Mesodermal cell (in vitro differentiated cells): ENCODE measurements around the gene IDI1.
"Not testable (repeated sequence)": the region's sequence is repeated elsewhere in the genome, so short reads cannot be mapped to it uniquely, and the experiment has no call there.

ENCODE experiments used
- H3K27ac ChIP-seq: 2 replicates; pipeline ENCODE4 v1.7.0; 2013; ENCODE audit warnings: mild to moderate bottlenecking, low read depth, low read length, moderate library complexity; ENCODE audit not compliant: severe bottlenecking
- H3K36me3 ChIP-seq: 2 replicates; pipeline ENCODE4 v1.7.1; 2013; ENCODE audit warnings: mild to moderate bottlenecking, low read length, moderate library complexity; ENCODE audit not compliant: control insufficient read depth, insufficient read depth
- H3K4me1 ChIP-seq: one replicate; pipeline ENCODE4 v1.7.1; 2013; ENCODE audit warnings: mild to moderate bottlenecking, low read length; ENCODE audit not compliant: insufficient read depth, control insufficient read depth, poor library complexity, severe bottlenecking
- H3K4me3 ChIP-seq: 2 replicates; pipeline ENCODE4 v1.7.0; 2013; ENCODE audit warnings: low read length, control low read depth, mild to moderate bottlenecking; ENCODE audit not compliant: insufficient read depth, poor library complexity, severe bottlenecking; ENCODE audit errors: extremely low read depth
- H3K9me3 ChIP-seq: 2 replicates; pipeline ENCODE4 v1.7.1; 2013; ENCODE audit warnings: mild to moderate bottlenecking, low read length, moderate library complexity; ENCODE audit not compliant: control insufficient read depth
- WGBS, 2 experiments: methylation state at CpG; one replicate each; pipeline ENCODE4 v1.1.5; 2013; ENCODE audit warnings: missing lambda C conversion rate in 2 of 2; ENCODE audit not compliant: insufficient coverage in 2 of 2; 5-methylcytosine and 5-hydroxymethylcytosine counted together

Gene IDI1

GRCh38 chr10:1084011-1084950 lies 35.4 kb upstream of the IDI1 start:
- no peaks in the 10 kb centered on the region for H3K9me3 ChIP-seq
- H3K27ac ChIP-seq = no peak overlapping the region
- peaks cover 4% of the 10 kb centered on the region for H3K4me1 ChIP-seq
- no peak overlapping the region for H3K4me3 ChIP-seq
- 97% methylated on average over 25 to 26 of the region's 28 CpGs for WGBS, 2 experiments
- H3K36me3 ChIP-seq = peaks cover 78% of the 10 kb centered on the region

GRCh38 chr10:1083581-1083980 lies 34.7 kb upstream of the IDI1 start:
- peaks cover 78% of the 10 kb centered on the region for H3K36me3 ChIP-seq
- 93 to 96% methylated on average over 17 of the region's 17 CpGs for WGBS, 2 experiments
- no peaks in the 10 kb centered on the region for H3K9me3 ChIP-seq
- no peak overlapping the region for H3K27ac ChIP-seq
- H3K4me3 ChIP-seq = no peak overlapping the region
- H3K4me1 ChIP-seq = no peaks in the 10 kb centered on the region

- Histone ChIP-seq H3K27ac (no peak overlapping the region), H3K4me1 (no peaks in the 10 kb centered on the region), H3K36me3 (peaks cover 72% of the 10 kb centered on the region), H3K9me3 (no peaks in the 10 kb centered on the region), H3K4me3 (no peak overlapping the region)
Observed at GRCh38 chr10:1078668-1079067, 29.7 kb upstream of the IDI1 start.

- peaks cover 5% of the 10 kb centered on the region for H3K4me1 ChIP-seq
- WGBS, 2 experiments = 92 to 95% methylated on average over 16 to 17 of the region's 18 CpGs
- peaks cover 70% of the 10 kb centered on the region for H3K36me3 ChIP-seq
- H3K27ac ChIP-seq = no peak overlapping the region
- no peak overlapping the region for H3K4me3 ChIP-seq
- H3K9me3 ChIP-seq = no peaks in the 10 kb centered on the region
Observed at GRCh38 chr10:1074748-1075308, 25.9 kb upstream of the IDI1 start.

GRCh38 chr10:1074052-1074747 lies 25.3 kb upstream of the IDI1 start:
- Histone ChIP-seq H3K9me3 (no peaks in the 10 kb centered on the region), H3K4me1 (peaks cover 5% of the 10 kb centered on the region), H3K36me3 (peaks cover 64% of the 10 kb centered on the region), H3K4me3 (no peak overlapping the region), H3K27ac (no peak overlapping the region)
- 94 to 96% methylated on average over 16 to 22 of the region's 24 CpGs for WGBS, 2 experiments

- WGBS, 2 experiments = 74 to 81% methylated on average over 4 to 7 of the region's 7 CpGs
Observed at GRCh38 chr10:1070919-1071318, 22.0 kb upstream of the IDI1 start.

GRCh38 chr10:1068380-1069361 lies 19.8 kb upstream of the IDI1 start:
- Histone ChIP-seq H3K4me3 (no peak overlapping the region), H3K4me1 (peaks cover 5% of the 10 kb centered on the region), H3K36me3 (peaks cover 25% of the 10 kb centered on the region), H3K9me3 (no peaks in the 10 kb centered on the region), H3K27ac (no peak overlapping the region)
- WGBS, 2 experiments = 92 to 96% methylated on average over 3 to 4 of the region's 10 CpGs

More at GRCh38 chr10:1070919-1071318, 22.0 kb upstream of the IDI1 start:
- no peaks in the 10 kb centered on the region for H3K9me3 ChIP-seq
- H3K4me3 ChIP-seq = no peak overlapping the region
- peaks cover 5% of the 10 kb centered on the region for H3K4me1 ChIP-seq
- no peak overlapping the region for H3K27ac ChIP-seq
- peaks cover 43% of the 10 kb centered on the region for H3K36me3 ChIP-seq

GRCh38 chr10:1066734-1067133 lies 17.8 kb upstream of the IDI1 start:
- H3K27ac ChIP-seq, H3K9me3 ChIP-seq, H3K4me3 ChIP-seq: not testable (repeated sequence)
- WGBS, 2 experiments = 83 to 100% methylated on average over 2 to 5 of the region's 8 CpGs
- peaks cover 13% of the 10 kb centered on the region for H3K4me1 ChIP-seq
- H3K36me3 ChIP-seq = peaks cover 18% of the 10 kb centered on the region

- Histone ChIP-seq H3K4me3 (no peak overlapping the region), H3K27ac (no peak overlapping the region), H3K4me1 (peaks cover 12% of the 10 kb centered on the region), H3K36me3 (peaks cover 21% of the 10 kb centered on the region), H3K9me3 (no peaks in the 10 kb centered on the region)
- 93 to 98% methylated on average over 4 of the region's 4 CpGs for WGBS, 2 experiments
Observed at GRCh38 chr10:1064964-1065247, 16.0 kb upstream of the IDI1 start.

- WGBS, 2 experiments = 72 to 86% methylated on average over 3 of the region's 7 CpGs
- H3K4me1 ChIP-seq = peaks cover 12% of the 10 kb centered on the region
- H3K36me3 ChIP-seq = peaks cover 22% of the 10 kb centered on the region
- H3K9me3 ChIP-seq = no peaks in the 10 kb centered on the region
- H3K27ac ChIP-seq = no peak overlapping the region
- no peak overlapping the region for H3K4me3 ChIP-seq
Observed at GRCh38 chr10:1063232-1063865, 14.4 kb upstream of the IDI1 start.
